Measurements from ENCODE around the gene SYCE1. TPM values are rescaled to one million over a fixed set of nuclear protein-coding genes. Genes with fewer than 3 reads are reported as not detected.
A peak's percentile ranks its signal among the peaks of the same experiment; 100 is the strongest.
"Not testable (repeated sequence)": the region's sequence is repeated elsewhere in the genome, so short reads cannot be mapped to it uniquely, and the experiment has no call there.

The SYCE1 gene
- total and polyA plus RNA-seq, 5 donors: 0.09 to 1.6 (median 0.35) TPM; not detected in 1

DNA sequence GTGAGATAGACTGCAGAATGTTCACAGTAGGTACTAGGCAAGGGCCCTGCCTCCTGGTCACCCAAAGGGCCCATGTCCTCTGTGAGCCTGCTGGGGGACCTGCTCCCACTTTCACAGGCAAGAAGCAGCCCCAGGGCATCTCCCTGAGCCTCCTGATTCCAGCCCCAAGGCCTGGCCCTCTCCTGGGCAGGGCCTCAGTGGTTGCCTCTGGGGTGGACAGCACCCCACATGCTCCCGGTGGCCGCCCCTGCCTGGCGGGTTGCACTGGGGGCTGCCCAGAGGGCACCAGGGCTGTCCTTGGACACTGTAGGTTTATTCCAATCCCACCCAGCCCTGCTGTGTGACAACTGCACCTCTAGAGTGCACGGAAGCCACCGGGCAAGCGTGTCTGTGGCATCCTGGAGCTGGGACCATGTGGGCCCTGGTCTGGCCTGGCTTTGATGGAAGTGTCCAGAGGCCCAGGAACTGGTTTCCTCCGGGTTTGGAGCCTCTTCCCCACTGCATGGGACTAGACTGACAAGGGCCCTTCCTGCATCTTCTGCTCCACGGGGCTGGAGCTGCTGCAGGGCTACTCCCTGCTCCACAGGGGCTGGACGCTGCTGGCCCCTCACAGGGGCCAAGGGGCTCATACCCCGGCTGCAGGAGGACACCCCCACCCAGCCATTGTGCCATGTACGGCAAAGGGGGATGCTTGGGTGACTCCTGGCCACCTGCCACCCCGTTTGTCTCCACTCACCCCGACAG is 25.0 kb upstream of the SYCE1 start:
- Histone ChIP-seq H3K4me3 (ENCODE audit: low read length) (no peak overlapping the region), H3K27ac (ENCODE audit: low read length) (no peak overlapping the region), H3K9me3 (ENCODE audit: control insufficient read depth, low read length) (no peaks in the 10 kb centered on the region), H3K4me1 (ENCODE audit: control insufficient read depth, insufficient read depth, low read length) (no peaks in the 10 kb centered on the region), H3K27me3 (ENCODE audit: control insufficient read depth, insufficient read depth) (no peaks in the 10 kb centered on the region)
- WGBS: 73% methylated on average over 13 of the region's 13 CpGs
- DNase-seq: no peak
- intact Hi-C loops (cut with DNase I): no loop called here
- peak in 1 of 2 donors; percentile 48 for ATAC-seq

DNA sequence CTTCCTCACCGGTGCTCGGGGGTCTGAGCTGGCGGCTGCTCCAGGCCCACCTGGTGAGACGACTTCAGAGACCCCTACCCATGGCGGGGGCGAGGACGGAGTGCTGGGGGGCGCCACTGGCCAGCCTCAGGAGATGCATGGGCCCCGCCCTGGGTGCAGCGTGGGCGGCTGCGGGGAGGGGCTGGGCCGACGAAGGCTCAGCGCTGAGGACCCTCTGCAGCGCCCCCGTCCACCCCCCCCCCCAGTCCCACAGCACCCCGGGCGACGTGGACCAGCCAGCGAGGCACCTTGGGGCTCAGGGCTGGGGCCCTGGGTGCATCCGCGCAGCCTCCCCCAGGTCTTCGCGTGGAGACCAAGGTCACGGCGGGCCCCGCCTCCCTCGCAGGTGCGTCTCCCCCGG is 11.7 kb upstream of the SYCE1 start:
- peak; percentile 17 to 18 for ATAC-seq
- whole genome bisulfite sequencing: 90% methylated on average over 16 of the region's 31 CpGs
- H3K4me3 ChIP-seq (ENCODE audit: low read length); DNase-seq; intact Hi-C loops (cut with DNase I); H3K27ac ChIP-seq (ENCODE audit: low read length); H3K4me1 ChIP-seq (ENCODE audit: control insufficient read depth, insufficient read depth, low read length); H3K27me3 ChIP-seq (ENCODE audit: control insufficient read depth, insufficient read depth); H3K9me3 ChIP-seq (ENCODE audit: control insufficient read depth, low read length): not testable (repeated sequence)

DNA sequence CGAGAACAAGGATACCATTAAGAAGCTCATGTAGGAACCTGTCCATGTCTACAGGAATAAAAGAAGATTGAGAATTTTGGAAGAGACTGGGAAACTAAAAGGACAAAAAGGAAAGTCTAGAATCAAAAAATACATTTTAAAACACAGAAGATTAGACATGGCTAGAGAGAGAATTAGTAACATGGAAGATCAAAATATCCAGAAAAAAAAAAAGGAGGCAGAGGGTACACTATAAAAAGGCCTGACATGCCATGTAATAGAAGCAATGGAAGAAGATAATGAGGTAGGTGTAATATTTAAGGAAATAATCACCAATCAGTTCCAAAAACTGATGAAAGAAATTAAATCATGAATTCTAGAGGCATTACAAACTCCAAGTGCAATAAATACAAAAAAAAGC is 8.1 kb upstream of the SYCE1 start:
- H3K27me3 ChIP-seq (ENCODE audit: control insufficient read depth, insufficient read depth); H3K27ac ChIP-seq (ENCODE audit: low read length); ATAC-seq; DNase-seq; H3K9me3 ChIP-seq (ENCODE audit: control insufficient read depth, low read length); H3K4me1 ChIP-seq (ENCODE audit: control insufficient read depth, insufficient read depth, low read length); H3K4me3 ChIP-seq (ENCODE audit: low read length): not testable (repeated sequence)
- intact Hi-C loops (cut with DNase I): loop anchor here in 1 of 4 donors (5.0 kb wide), 1 partner anchor 151 kb away; the partner anchor contains the start of gene SPRN
- 73% methylated on average over 1 of the region's 1 CpG for WGBS

DNA sequence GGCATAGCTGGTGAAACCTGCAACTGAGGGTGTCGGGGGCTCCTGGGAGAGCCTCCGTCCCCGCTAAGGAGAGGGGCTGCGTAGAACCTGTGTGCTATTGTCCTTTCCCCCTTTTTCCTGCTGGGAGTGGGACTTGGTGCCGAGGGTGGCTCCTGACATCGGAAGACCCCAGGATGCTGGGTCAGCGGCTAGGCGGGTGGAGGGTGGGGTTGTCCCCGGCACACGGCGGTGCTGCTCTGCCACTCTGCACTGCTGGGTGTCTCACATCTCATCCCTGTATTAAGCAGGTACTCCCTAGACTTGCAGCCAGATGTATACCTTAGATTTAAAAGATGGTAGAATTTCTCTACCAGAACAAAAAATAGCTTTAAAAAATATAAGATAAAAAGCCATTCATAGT is 6.7 kb upstream of the SYCE1 start:
- H3K27ac ChIP-seq (ENCODE audit: low read length); H3K4me3 ChIP-seq (ENCODE audit: low read length); H3K9me3 ChIP-seq (ENCODE audit: control insufficient read depth, low read length); DNase-seq; H3K4me1 ChIP-seq (ENCODE audit: control insufficient read depth, insufficient read depth, low read length); ATAC-seq; H3K27me3 ChIP-seq (ENCODE audit: control insufficient read depth, insufficient read depth): not testable (repeated sequence)
- intact Hi-C loops (cut with DNase I): loop anchor here in 1 of 4 donors (5.0 kb wide), 1 partner anchor 150 kb away; the partner anchor contains the start of gene SPRN
- 85% methylated on average over 11 of the region's 11 CpGs for WGBS

DNA sequence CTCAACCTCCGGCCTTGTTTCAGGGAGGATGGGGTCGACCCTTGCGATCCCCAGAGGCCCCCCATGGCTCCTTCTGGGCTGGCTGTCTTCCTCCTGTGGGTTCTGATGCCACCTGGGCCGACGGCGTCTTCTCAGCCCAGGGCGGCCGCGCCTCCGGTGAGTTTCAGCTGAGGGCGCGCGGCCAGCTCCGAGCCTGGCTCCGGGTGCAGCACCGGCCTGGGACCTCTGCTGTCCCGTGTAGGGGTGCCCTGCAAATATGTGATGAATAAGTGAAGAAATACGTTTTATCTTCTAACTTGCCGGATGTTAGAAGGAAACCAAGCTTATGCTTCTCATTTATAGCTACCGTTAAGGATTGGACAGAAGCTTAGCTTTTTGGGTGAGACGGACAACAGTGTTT is 4.4 kb upstream of the SYCE1 start:
- ATAC-seq (peak in 1 of 2 donors; percentile 40), DNase-seq (peak in 1 of 3 donors; percentile 59)
- H3K9me3 ChIP-seq (ENCODE audit: control insufficient read depth, low read length); H3K4me1 ChIP-seq (ENCODE audit: control insufficient read depth, insufficient read depth, low read length); H3K4me3 ChIP-seq (ENCODE audit: low read length); H3K27me3 ChIP-seq (ENCODE audit: control insufficient read depth, insufficient read depth); H3K27ac ChIP-seq (ENCODE audit: low read length): not testable (repeated sequence)
- 55% methylated on average over 17 of the region's 21 CpGs for WGBS
- intact Hi-C loops (cut with DNase I): loop anchor here in 1 of 4 donors (5.0 kb wide), 1 partner anchor 148 kb away; the partner anchor contains the start of gene SPRN

DNA sequence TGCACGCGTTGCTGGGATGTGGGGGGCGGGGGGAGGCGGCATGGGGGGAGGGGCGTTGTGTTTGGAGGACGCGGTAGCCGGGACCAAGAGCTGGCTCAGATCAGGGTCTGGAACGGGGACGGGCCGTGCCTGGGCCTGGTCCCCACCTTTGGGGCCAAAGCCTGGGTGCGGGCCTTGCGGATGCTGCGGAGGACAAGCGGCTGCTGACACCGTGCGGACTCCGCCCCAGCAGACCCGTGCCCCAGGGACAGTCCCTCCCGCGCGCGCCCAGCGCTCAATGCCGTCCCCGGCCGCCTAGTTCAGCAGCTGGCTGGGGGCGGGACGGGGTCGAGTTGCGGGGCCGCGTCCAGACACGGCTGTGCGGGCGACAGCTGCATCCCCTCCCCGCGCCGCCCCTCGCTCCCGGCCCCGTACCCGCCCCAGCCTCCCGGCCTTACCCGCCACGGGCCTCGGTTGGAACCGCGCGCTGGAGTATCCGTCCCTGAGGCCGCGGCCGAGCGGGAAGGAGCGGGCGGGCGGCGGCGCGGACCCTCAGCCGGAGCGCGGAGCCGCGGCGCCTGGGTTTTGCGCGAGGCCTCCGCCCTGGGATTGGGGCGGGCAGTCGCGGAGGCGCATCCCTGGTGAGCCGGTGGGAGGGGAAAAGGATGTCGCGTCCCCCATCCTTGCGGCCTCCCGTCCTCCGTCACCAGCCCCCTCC is 3.6 kb upstream of the SYCE1 start:
- H3K27ac ChIP-seq (ENCODE audit: low read length); DNase-seq; intact Hi-C loops (cut with DNase I); H3K27me3 ChIP-seq (ENCODE audit: control insufficient read depth, insufficient read depth); H3K4me1 ChIP-seq (ENCODE audit: control insufficient read depth, insufficient read depth, low read length); H3K4me3 ChIP-seq (ENCODE audit: low read length); H3K9me3 ChIP-seq (ENCODE audit: control insufficient read depth, low read length): not testable (repeated sequence)
- peak; percentile 42 to 44 for ATAC-seq
- 27% methylated on average over 15 of the region's 80 CpGs for WGBS

DNA sequence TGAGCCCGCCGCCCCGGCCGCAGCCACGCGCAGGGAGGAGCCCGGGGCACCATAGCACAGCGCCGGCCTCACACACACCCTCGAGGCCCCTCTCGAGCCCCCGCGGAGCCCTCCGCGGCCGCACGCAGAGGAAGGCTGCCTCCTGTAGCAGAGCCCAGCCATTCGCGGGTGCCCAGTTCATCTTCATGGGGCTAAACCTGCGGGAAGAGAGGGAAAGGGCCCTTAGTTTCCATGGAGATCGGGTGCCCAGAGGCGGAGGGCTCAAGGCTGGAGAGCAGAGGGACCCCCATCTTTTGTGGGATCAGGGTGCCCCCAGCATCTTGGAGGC is 2.9 kb upstream of the SYCE1 start:
- WGBS: 88% methylated on average over 22 of the region's 22 CpGs
- ATAC-seq (no peak), DNase-seq (peak in 1 of 3 donors; percentile 36)
- intact Hi-C loops (cut with DNase I): no loop called here
- Histone ChIP-seq H3K27me3 (ENCODE audit: control insufficient read depth, insufficient read depth) (no peaks in the 10 kb centered on the region), H3K27ac (ENCODE audit: low read length) (no peak overlapping the region), H3K4me3 (ENCODE audit: low read length) (no peak overlapping the region), H3K4me1 (ENCODE audit: control insufficient read depth, insufficient read depth, low read length) (no peaks in the 10 kb centered on the region), H3K9me3 (ENCODE audit: control insufficient read depth, low read length) (no peaks in the 10 kb centered on the region)

DNA sequence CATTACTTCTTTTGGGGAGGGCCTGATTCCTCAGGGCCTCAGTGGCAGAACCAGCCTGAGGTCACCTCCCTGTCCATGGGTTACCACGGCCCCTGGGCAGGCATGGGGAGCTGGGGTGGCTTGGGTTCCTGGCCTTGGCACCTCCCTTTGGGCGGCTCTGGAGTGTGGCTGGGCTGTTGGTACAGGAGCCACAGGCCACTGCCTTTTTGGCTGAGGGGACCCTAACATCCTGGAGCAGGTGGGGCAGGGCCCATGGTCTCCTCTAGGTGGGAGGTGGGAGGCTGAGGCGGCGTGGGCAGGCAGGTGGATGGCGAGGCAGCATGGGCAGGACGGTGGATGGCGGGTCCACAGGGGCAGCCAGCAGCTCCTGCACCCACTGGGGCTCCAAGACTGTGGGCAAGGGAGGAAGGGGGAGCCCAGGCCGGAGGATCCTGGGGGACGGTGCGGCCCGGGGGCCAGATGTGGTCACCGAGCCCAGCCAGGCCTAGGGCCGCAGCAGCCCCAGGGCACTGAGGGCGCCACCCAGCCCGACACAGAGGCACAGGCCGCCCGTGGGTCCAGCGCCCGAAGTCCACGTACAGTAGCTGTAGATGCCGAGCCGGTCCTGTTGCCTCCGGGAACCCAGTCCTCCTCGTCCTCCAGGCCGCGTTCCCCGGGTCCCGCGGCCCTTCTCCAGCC is 2.4 kb upstream of the SYCE1 start:
- Histone ChIP-seq H3K4me1 (ENCODE audit: control insufficient read depth, insufficient read depth, low read length) (no peaks in the 10 kb centered on the region), H3K27me3 (ENCODE audit: control insufficient read depth, insufficient read depth) (no peaks in the 10 kb centered on the region), H3K4me3 (ENCODE audit: low read length) (no peak overlapping the region), H3K9me3 (ENCODE audit: control insufficient read depth, low read length) (no peaks in the 10 kb centered on the region), H3K27ac (ENCODE audit: low read length) (no peak overlapping the region)
- DNase-seq: peak in 1 of 3 donors; percentile 42
- ATAC-seq: no peak
- WGBS: 90% methylated on average over 29 of the region's 29 CpGs
- intact Hi-C loops (cut with DNase I): no loop called here

DNA sequence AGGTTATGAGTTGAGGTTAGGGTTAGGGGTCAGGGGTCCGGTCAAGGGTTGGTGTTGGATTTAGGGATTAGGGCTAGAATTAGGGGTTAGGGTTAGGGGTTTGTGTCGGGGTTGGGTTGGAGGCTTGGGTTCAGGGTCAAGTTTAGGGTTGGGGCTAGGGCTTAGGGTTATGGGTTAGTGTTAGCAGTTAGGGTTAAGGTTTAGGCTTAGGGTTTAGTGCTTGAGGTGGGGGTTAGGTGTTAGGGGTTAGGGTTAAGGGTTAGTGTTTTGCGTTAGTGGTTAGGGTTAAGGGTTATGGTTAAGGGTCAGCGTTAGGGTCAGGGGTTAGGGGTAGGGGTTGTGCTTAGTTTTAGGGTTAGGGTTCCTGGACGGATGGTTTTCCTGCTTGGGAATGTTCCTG is 1.7 kb upstream of the SYCE1 start:
- H3K27me3 ChIP-seq (ENCODE audit: control insufficient read depth, insufficient read depth): no peaks in the 10 kb centered on the region
- ATAC-seq (no peak), DNase-seq (no peak)
- 89% methylated on average over 5 of the region's 5 CpGs for WGBS
- H3K4me1 ChIP-seq (ENCODE audit: control insufficient read depth, insufficient read depth, low read length): no peaks in the 10 kb centered on the region
- H3K4me3 ChIP-seq (ENCODE audit: low read length): no peak overlapping the region
- H3K27ac ChIP-seq (ENCODE audit: low read length): no peak overlapping the region
- H3K9me3 ChIP-seq (ENCODE audit: control insufficient read depth, low read length): no peaks in the 10 kb centered on the region
- intact Hi-C loops (cut with DNase I): no loop called here

DNA sequence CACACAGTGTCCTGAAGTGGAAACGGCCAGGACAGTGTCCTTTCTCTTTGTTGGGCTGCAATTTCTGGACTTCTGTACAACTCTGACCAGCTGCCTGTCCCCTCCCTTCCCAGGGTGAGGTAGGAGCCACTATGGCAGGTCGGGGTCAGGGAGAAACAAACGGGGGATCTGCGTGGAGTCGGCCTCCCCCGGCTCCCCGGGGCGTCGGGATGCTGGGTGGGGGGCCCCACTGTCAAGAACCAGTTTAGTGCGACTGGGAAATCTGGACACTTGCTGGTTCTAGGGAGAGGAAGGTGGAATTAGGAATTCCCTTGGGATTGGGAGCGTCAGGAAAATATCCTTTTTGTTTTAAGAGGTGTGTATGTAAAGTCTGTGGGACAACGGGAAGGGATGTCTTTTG is 567 bp downstream of the SYCE1 start:
- no peaks in the 10 kb centered on the region for H3K27me3 ChIP-seq (ENCODE audit: control insufficient read depth, insufficient read depth)
- 90% methylated on average over 12 of the region's 12 CpGs for WGBS
- H3K4me3 ChIP-seq (ENCODE audit: low read length): no peak overlapping the region

DNA sequence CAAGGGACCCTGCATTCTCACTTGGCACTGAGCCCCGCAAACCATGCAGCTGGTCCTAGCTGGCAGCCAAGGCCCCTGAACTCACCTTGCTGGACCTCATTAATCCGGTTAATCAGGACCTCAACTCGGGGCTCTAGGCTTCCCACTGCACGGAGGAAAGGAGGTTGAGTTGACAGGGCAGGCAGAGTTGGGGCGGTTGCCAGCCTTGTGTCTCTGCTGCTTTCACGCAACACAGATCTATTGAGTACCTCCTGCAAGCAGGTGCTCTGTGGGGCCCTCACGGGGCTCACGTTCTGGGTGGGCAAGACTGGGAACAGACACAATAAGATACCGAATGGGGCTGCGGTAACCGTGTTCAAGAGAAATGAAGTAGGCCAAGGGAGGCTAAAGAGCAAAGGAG is 6.2 kb downstream of the SYCE1 start:
- Histone ChIP-seq H3K27ac (ENCODE audit: low read length) (no peak overlapping the region), H3K4me1 (ENCODE audit: control insufficient read depth, insufficient read depth, low read length) (no peaks in the 10 kb centered on the region), H3K27me3 (ENCODE audit: control insufficient read depth, insufficient read depth) (no peaks in the 10 kb centered on the region), H3K4me3 (ENCODE audit: low read length) (no peak overlapping the region), H3K9me3 (ENCODE audit: control insufficient read depth, low read length) (no peaks in the 10 kb centered on the region)
- no peak for DNase-seq
- 85% methylated on average over 11 of the region's 11 CpGs for WGBS
- no peak for ATAC-seq
- intact Hi-C loops (cut with DNase I): no loop called here

More for the DNA sequence above, 567 bp downstream of the SYCE1 start:
- no peaks in the 10 kb centered on the region for H3K4me1 ChIP-seq (ENCODE audit: control insufficient read depth, insufficient read depth, low read length)
- ATAC-seq (no peak), DNase-seq (no peak)
- H3K27ac ChIP-seq (ENCODE audit: low read length): no peak overlapping the region
- H3K9me3 ChIP-seq (ENCODE audit: control insufficient read depth, low read length): no peaks in the 10 kb centered on the region
- intact Hi-C loops (cut with DNase I): no loop called here
